GM12874 (cell line): ENCODE results near the gene SLC52A1.
A peak's percentile ranks its signal among the peaks of the same experiment; 100 is the strongest.

ENCODE experiments used
- CTCF ChIP-seq: IDR thresholded peaks from 2 replicates; pipeline ENCODE4 v1.5.1; 2011; ENCODE audit warnings: low read depth, mild to moderate bottlenecking, control low read depth, low read length, moderate library complexity; ENCODE audit not compliant: insufficient read depth

SLC52A1 gene

GRCh38 chr17:5027299-5027698 lies 7.9 kb downstream of the SLC52A1 start:
- no peak for TF ChIP-seq CTCF

GRCh38 chr17:5024604-5025003 lies 10.6 kb downstream of the SLC52A1 start:
- no peak for TF ChIP-seq CTCF

- TF ChIP-seq CTCF, result no peak
Observed at GRCh38 chr17:5023588-5024147, 11.6 kb downstream of the SLC52A1 start.

GRCh38 chr17:5022171-5022711 lies 13.0 kb downstream of the SLC52A1 start:
- TF ChIP-seq CTCF, result no peak

GRCh38 chr17:5020502-5021023 lies 14.7 kb downstream of the SLC52A1 start:
- TF ChIP-seq CTCF, result no peak

GRCh38 chr17:5019475-5019956 lies 15.7 kb downstream of the SLC52A1 start:
- peak; percentile 48 for TF ChIP-seq CTCF

- no peak for TF ChIP-seq CTCF
Observed at GRCh38 chr17:5014357-5014756, 20.9 kb downstream of the SLC52A1 start.
